Liver (tissue), 9 donors: ENCODE results near the gene PRDM5. TPM values are rescaled to one million over a fixed set of nuclear protein-coding genes. Genes with fewer than 3 reads are reported as not detected.

Experiments
- DNase-seq: peaks from one replicate; pipeline ENCODE4 v3.0.0-alpha.2; 2017; ENCODE audit warnings: low spot score
- H3K27ac ChIP-seq, 2 donors: one replicate each; pipeline ENCODE4 v1.7.0; 2013; ENCODE audit warnings: inconsistent platforms in 2 of 2, low read length in 2 of 2, control low read depth in 1 of 2, low read depth in 1 of 2, mild to moderate bottlenecking in 1 of 2
- H3K27me3 ChIP-seq, 4 donors: one replicate each; pipeline versions ENCODE4 v1.6.1 to v1.7.0; 2013; ENCODE audit warnings: low read length in 3 of 4, inconsistent platforms in 1 of 4, mild to moderate bottlenecking in 1 of 4, moderate library complexity in 1 of 4; ENCODE audit not compliant: control insufficient read depth in 4 of 4, insufficient read depth in 4 of 4
- H3K36me3 ChIP-seq, 4 donors: one replicate each; pipeline versions ENCODE4 v1.6.1 to v1.7.0; 2013; ENCODE audit warnings: low read length in 3 of 4, mild to moderate bottlenecking in 3 of 4, low read depth in 1 of 4, moderate library complexity in 1 of 4; ENCODE audit not compliant: control insufficient read depth in 4 of 4, insufficient read depth in 3 of 4
- H3K4me1 ChIP-seq, 4 donors: one replicate each; pipeline versions ENCODE4 v1.6.1 to v1.7.0; 2013; ENCODE audit warnings: low read length in 3 of 4, mild to moderate bottlenecking in 3 of 4, moderate library complexity in 1 of 4; ENCODE audit not compliant: control insufficient read depth in 4 of 4, insufficient read depth in 4 of 4
- H3K4me3 ChIP-seq, 3 donors: one replicate each; pipeline versions ENCODE4 v1.6.1 to v1.7.0; 2013; ENCODE audit warnings: low read length in 3 of 3, control low read depth in 1 of 3, low read depth in 1 of 3, mild to moderate bottlenecking in 1 of 3
- H3K9ac ChIP-seq, 2 donors: one replicate each; pipeline ENCODE4 v1.7.0; 2013; ENCODE audit warnings: low read length in 2 of 2, mild to moderate bottlenecking in 2 of 2, moderate library complexity in 2 of 2, control low read depth in 1 of 2, low read depth in 1 of 2
- H3K9me3 ChIP-seq, 4 donors: one replicate each; pipeline versions ENCODE4 v1.6.1 to v1.7.0; 2013; ENCODE audit warnings: low read length in 3 of 4; ENCODE audit not compliant: control insufficient read depth in 4 of 4
- EGR1 ChIP-seq, 2 donors: IDR thresholded peaks; 2 replicates each; pipeline ENCODE4 v1.6.1; 2016 to 2018; ENCODE audit warnings: antibody characterized with exemption in 2 of 2, low read depth in 2 of 2
- FOXA1 ChIP-seq: IDR thresholded peaks from 2 replicates; pipeline ENCODE4 v1.6.1; 2016; ENCODE audit warnings: antibody characterized with exemption
- FOXA2 ChIP-seq: IDR thresholded peaks from 2 replicates; pipeline ENCODE4 v1.6.1; 2016; ENCODE audit warnings: antibody characterized with exemption
- GABPA ChIP-seq, 2 donors: IDR thresholded peaks in 1 of 2; conservative IDR thresholded peaks in 1 of 2; 2 replicates each; pipeline ENCODE4 v1.6.1; 2016; ENCODE audit warnings: antibody characterized with exemption in 2 of 2, mild to moderate bottlenecking in 1 of 2, moderate library complexity in 1 of 2
- HNF4A ChIP-seq, 2 donors: conservative IDR thresholded peaks; 2 replicates each; pipeline ENCODE4 v1.6.1; 2016; ENCODE audit warnings: antibody characterized with exemption in 2 of 2, mild to moderate bottlenecking in 2 of 2
- HNF4G ChIP-seq: IDR thresholded peaks from 2 replicates; pipeline ENCODE4 v1.6.1; 2016; ENCODE audit warnings: antibody characterized with exemption
- JUND ChIP-seq, 2 donors: IDR thresholded peaks; 2 replicates each; pipeline ENCODE4 v1.6.1; 2016; ENCODE audit warnings: antibody characterized with exemption in 2 of 2
- NR2F2 ChIP-seq: IDR thresholded peaks from 2 replicates; pipeline ENCODE4 v1.6.1; 2016; ENCODE audit warnings: antibody characterized with exemption
- RAD21 ChIP-seq, 2 donors: IDR thresholded peaks; 2 replicates each; pipeline ENCODE4 v1.6.1; 2016; ENCODE audit warnings: antibody characterized with exemption in 2 of 2, mild to moderate bottlenecking in 2 of 2
- RXRA ChIP-seq, 2 donors: IDR thresholded peaks; 2 replicates each; pipeline ENCODE4 v1.6.1; 2017 to 2018; ENCODE audit warnings: antibody characterized with exemption in 2 of 2, mild to moderate bottlenecking in 1 of 2
- SP1 ChIP-seq: IDR thresholded peaks from 2 replicates; pipeline ENCODE4 v1.6.1; 2018; ENCODE audit warnings: antibody characterized with exemption, mild to moderate bottlenecking
- TAF1 ChIP-seq: conservative IDR thresholded peaks from 2 replicates; pipeline ENCODE4 v1.6.1; 2016; ENCODE audit warnings: antibody characterized with exemption, mild to moderate bottlenecking
- YY1 ChIP-seq: IDR thresholded peaks from 2 replicates; pipeline ENCODE4 v1.6.1; 2016; ENCODE audit warnings: antibody characterized with exemption, mild to moderate bottlenecking
- WGBS: extraction: QIAGEN DNeasy Blood & Tissue Kit; methylation state at CpG from one replicate; pipeline ENCODE4 v1.1.7; 2013; 5-methylcytosine and 5-hydroxymethylcytosine counted together
- polyA plus RNA-seq, 2 donors: library from polyadenylated mRNA; stranded (reverse) in 1 of 2; unstranded in 1 of 2; fragments of 200-250 nt in 1 of 2; fragments of >200 nt in 1 of 2; fragmentation: Nextera tagmentation in 1 of 2; extraction: Ambion mirVana in 1 of 2; gene quantifications; one replicate each; pipeline versions ENCODE4 v1.2.1 to v1.2.3, GENCODE V29; 2013 to 2015
- total RNA-seq, 2 donors: library from RNA; depleted of rRNA; stranded (reverse); fragments of >200 nt; gene quantifications; one replicate each; pipeline ENCODE4 v1.2.3, GENCODE V29; 2014
- TF ChIP-seq, protein P1 (sequence below): fragments of 150-350 bp; IDR thresholded peaks from 2 replicates; pipeline ENCODE4 v1.5.1; 2017; ENCODE audit warnings: improper control_type of control experiment, low read depth, low read length; ENCODE audit not compliant: missing input control
- TF ChIP-seq, protein P2 (sequence below): IDR thresholded peaks from 2 replicates; pipeline ENCODE4 v1.6.1; 2016; ENCODE audit warnings: antibody characterized with exemption
- TF ChIP-seq, protein P3 (sequence below): IDR thresholded peaks from 2 replicates; pipeline ENCODE4 v1.6.1; 2016; ENCODE audit warnings: antibody characterized with exemption
- TF ChIP-seq, protein P4 (sequence below): IDR thresholded peaks from 2 replicates; pipeline ENCODE4 v1.6.1; 2016; ENCODE audit warnings: antibody characterized with exemption, mild to moderate bottlenecking
- donor health status: healthy.
- donor health status: healthy.
- donor health status: healthy.
- donor health status: healthy.
- donor health status: healthy.

PRDM5 gene
- total and polyA plus RNA-seq, 4 donors, result 0.17 to 4.0 (median 1.1) TPM

DNA sequence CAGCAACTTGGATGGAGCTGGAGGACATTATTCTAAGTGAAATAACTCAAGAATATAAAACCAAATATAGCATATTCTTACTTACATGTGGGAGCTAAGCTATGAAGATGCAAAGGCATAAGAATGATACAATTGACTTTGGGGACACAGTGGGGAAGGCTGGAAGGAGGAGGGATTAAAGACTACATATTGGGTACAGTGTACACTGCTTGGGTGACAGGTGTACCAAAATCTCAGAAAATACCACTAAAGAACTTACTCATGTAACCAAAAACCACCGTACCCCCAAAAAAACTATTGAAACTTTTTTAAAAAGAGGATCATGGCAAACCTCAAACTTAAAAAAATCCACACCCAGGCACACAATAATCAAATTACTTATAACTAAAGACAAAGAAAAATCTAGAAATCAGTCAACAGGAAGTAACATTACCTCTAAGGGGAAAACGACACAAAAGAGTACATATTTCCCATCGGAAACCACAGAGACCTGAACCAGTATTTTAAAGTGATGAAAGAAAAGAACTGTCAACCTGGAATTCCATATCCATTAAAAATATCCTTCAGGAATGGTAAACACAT, 241.8 kb downstream of the PRDM5 start:
- TF ChIP-seq, protein P1, sequence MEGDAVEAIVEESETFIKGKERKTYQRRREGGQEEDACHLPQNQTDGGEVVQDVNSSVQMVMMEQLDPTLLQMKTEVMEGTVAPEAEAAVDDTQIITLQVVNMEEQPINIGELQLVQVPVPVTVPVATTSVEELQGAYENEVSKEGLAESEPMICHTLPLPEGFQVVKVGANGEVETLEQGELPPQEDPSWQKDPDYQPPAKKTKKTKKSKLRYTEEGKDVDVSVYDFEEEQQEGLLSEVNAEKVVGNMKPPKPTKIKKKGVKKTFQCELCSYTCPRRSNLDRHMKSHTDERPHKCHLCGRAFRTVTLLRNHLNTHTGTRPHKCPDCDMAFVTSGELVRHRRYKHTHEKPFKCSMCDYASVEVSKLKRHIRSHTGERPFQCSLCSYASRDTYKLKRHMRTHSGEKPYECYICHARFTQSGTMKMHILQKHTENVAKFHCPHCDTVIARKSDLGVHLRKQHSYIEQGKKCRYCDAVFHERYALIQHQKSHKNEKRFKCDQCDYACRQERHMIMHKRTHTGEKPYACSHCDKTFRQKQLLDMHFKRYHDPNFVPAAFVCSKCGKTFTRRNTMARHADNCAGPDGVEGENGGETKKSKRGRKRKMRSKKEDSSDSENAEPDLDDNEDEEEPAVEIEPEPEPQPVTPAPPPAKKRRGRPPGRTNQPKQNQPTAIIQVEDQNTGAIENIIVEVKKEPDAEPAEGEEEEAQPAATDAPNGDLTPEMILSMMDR, result no peak
- TF ChIP-seq SP1, result no peak
- TF ChIP-seq HNF4A (conservative IDR thresholded peaks at IDR 0.05), result no peak
- no peak for TF ChIP-seq TAF1
- TF ChIP-seq, protein P2, sequence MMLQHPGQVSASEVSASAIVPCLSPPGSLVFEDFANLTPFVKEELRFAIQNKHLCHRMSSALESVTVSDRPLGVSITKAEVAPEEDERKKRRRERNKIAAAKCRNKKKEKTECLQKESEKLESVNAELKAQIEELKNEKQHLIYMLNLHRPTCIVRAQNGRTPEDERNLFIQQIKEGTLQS, result no peak
- TF ChIP-seq FOXA1, result no peak
- no peak for TF ChIP-seq EGR1 (IDR thresholded peaks at IDR 0.05; ENCODE audit: low read depth in 2 of 2)
- TF ChIP-seq RXRA (IDR thresholded peaks at IDR 0.05), result no peak
- TF ChIP-seq YY1, result no peak
- no peak for TF ChIP-seq JUND (IDR thresholded peaks at IDR 0.05)
- TF ChIP-seq NR2F2, result no peak
- TF ChIP-seq, protein P3, sequence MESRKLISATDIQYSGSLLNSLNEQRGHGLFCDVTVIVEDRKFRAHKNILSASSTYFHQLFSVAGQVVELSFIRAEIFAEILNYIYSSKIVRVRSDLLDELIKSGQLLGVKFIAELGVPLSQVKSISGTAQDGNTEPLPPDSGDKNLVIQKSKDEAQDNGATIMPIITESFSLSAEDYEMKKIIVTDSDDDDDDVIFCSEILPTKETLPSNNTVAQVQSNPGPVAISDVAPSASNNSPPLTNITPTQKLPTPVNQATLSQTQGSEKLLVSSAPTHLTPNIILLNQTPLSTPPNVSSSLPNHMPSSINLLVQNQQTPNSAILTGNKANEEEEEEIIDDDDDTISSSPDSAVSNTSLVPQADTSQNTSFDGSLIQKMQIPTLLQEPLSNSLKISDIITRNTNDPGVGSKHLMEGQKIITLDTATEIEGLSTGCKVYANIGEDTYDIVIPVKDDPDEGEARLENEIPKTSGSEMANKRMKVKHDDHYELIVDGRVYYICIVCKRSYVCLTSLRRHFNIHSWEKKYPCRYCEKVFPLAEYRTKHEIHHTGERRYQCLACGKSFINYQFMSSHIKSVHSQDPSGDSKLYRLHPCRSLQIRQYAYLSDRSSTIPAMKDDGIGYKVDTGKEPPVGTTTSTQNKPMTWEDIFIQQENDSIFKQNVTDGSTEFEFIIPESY, result no peak
- TF ChIP-seq, protein P4, sequence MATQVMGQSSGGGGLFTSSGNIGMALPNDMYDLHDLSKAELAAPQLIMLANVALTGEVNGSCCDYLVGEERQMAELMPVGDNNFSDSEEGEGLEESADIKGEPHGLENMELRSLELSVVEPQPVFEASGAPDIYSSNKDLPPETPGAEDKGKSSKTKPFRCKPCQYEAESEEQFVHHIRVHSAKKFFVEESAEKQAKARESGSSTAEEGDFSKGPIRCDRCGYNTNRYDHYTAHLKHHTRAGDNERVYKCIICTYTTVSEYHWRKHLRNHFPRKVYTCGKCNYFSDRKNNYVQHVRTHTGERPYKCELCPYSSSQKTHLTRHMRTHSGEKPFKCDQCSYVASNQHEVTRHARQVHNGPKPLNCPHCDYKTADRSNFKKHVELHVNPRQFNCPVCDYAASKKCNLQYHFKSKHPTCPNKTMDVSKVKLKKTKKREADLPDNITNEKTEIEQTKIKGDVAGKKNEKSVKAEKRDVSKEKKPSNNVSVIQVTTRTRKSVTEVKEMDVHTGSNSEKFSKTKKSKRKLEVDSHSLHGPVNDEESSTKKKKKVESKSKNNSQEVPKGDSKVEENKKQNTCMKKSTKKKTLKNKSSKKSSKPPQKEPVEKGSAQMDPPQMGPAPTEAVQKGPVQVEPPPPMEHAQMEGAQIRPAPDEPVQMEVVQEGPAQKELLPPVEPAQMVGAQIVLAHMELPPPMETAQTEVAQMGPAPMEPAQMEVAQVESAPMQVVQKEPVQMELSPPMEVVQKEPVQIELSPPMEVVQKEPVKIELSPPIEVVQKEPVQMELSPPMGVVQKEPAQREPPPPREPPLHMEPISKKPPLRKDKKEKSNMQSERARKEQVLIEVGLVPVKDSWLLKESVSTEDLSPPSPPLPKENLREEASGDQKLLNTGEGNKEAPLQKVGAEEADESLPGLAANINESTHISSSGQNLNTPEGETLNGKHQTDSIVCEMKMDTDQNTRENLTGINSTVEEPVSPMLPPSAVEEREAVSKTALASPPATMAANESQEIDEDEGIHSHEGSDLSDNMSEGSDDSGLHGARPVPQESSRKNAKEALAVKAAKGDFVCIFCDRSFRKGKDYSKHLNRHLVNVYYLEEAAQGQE, result no peak
- TF ChIP-seq RAD21 (IDR thresholded peaks at IDR 0.05), result no peak
- TF ChIP-seq GABPA (IDR thresholded peaks at IDR 0.05 in 1 of 2, conservative IDR thresholded peaks at IDR 0.05 in 1 of 2), result no peak
- TF ChIP-seq HNF4G, result no peak
- TF ChIP-seq FOXA2, result no peak
- no peaks in the 10 kb centered on the region for H3K4me1 ChIP-seq
- no peaks in the 10 kb centered on the region for H3K9me3 ChIP-seq
- H3K27me3 ChIP-seq, result no peaks in the 10 kb centered on the region
- no peak overlapping the region for H3K4me3 ChIP-seq
- DNase-seq, result no peak
- WGBS, result 86% methylated on average over 3 of the region's 3 CpGs
- no peak overlapping the region for H3K9ac ChIP-seq
- no peaks in the 10 kb centered on the region for H3K36me3 ChIP-seq
- H3K27ac ChIP-seq, result no peak overlapping the region

DNA sequence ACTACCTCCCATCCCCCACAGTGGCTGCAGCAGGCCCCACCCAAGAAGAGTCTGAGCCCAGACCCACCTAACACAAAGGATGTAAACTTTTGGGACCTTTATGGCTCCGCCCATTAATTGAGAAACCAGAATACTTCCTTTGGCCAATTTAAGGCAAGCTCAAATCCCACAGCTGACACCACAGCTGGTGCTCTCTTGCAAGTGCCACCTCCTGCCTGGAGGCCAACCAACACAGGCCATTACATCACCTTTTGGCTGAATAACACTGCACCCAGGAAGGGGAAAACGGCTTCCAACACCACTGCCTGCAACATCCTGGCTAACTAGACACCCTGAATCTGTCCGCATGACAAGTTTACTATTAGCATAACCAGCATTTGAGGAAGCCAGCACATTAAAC, 248.8 kb downstream of the PRDM5 start:
- Histone ChIP-seq H3K36me3 (no peaks in the 10 kb centered on the region), H3K27me3 (no peaks in the 10 kb centered on the region), H3K27ac (no peak overlapping the region), H3K4me3 (no peak overlapping the region), H3K4me1 (no peaks in the 10 kb centered on the region), H3K9me3 (peaks cover 2 to 13% (median 8%) of the 10 kb centered on the region in 4 donors), H3K9ac (no peak overlapping the region)
- DNase-seq, result no peak
- TF ChIP-seq EGR1 (IDR thresholded peaks at IDR 0.05; ENCODE audit: low read depth in 2 of 2), result no peak
- no peak for TF ChIP-seq JUND (IDR thresholded peaks at IDR 0.05)
- WGBS, result 83% methylated on average over 3 of the region's 3 CpGs
